ENCODE data around the gene ZC3H12A. TPM values are rescaled to one million over a fixed set of nuclear protein-coding genes. Genes with fewer than 3 reads are reported as not detected.

Gene ZC3H12A
- polyA plus RNA-seq, 4 donors: 12.4 to 24.6 (median 19.4) TPM

DNA sequence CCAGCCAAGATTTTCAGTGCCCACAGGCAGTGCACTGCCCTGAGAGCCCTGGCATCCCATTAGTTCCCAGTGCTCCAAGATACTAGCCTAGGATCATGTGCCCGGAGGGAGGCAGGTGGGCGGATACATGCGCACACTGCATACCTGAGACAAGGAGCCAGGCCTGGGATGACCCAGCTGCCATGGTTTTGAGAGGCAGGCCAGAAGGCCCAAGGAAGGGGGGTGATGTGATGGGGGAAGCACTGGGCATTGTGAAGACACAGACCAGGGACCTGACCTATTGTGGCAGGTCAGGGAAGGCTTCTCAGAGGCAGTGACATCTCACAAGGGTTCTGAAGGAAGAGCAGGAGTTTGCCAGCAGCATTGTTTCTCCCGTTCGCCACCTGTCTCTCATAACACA, 3.6 kb downstream of the ZC3H12A start:
- Histone ChIP-seq H3K27me3 (ENCODE audit: control insufficient read depth in 3 of 3, insufficient read depth in 3 of 3, low read length in 3 of 3) (no peaks in the 10 kb centered on the region), H3K4me3 (ENCODE audit: low read depth in 1 of 3, low read length in 3 of 3) (peak overlapping the region; percentile 71 to 93 (median 90)), H3K4me1 (ENCODE audit: control insufficient read depth in 3 of 3, insufficient read depth in 2 of 3, low read depth in 1 of 3, low read length in 2 of 3) (peaks cover 7 to 45% (median 11%) of the 10 kb centered on the region in 3 donors), H3K36me3 (ENCODE audit: control insufficient read depth in 3 of 3, insufficient read depth in 2 of 3, low read depth in 1 of 3, low read length in 3 of 3) (peaks cover 23 to 75% (median 24%) of the 10 kb centered on the region in 3 donors), H3K27ac (ENCODE audit: low read depth in 1 of 3, low read length in 2 of 3) (peak overlapping the region; percentile 97 to 99 (median 99)), H3K9me3 (ENCODE audit: control insufficient read depth in 2 of 2, insufficient read depth in 1 of 2, low read depth in 1 of 2, low read length in 1 of 2) (no peaks in the 10 kb centered on the region)
- WGBS, 3 donors: 29 to 56% (median 49%) methylated on average over 5 of the region's 5 CpGs
- DNase-seq (no peak), FAIRE-seq (no peak)

DNA sequence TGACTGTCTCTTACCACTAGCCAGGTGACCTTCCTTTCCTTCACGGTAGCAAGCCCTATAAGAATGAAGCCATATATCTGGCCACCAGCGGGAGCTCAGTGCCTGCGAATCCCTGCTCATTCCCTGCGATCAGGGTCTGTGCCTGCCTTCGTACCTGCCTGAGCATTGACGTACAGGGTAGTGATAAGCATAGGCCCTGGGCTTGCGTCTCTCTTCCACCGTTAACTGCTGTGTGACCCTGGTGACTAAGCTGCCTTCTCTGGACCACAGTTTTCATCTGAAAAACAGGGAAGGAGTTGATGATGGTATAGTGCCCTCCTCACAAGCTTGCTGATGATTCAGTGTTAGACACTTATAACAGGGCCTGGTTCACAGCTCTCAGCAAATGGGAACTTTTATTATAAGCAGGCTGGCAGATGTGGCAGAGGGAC, 4.1 kb downstream of the ZC3H12A start:
- FAIRE-seq (no peak), DNase-seq (peak in 1 of 2 donors; percentile 64)
- Histone ChIP-seq H3K4me1 (ENCODE audit: control insufficient read depth in 3 of 3, insufficient read depth in 2 of 3, low read depth in 1 of 3, low read length in 2 of 3) (peaks cover 6 to 45% (median 11%) of the 10 kb centered on the region in 3 donors), H3K4me3 (ENCODE audit: low read depth in 1 of 3, low read length in 3 of 3) (peak overlapping the region; percentile 71 to 93 (median 90)), H3K9me3 (ENCODE audit: control insufficient read depth in 2 of 2, insufficient read depth in 1 of 2, low read depth in 1 of 2, low read length in 1 of 2) (no peaks in the 10 kb centered on the region), H3K36me3 (ENCODE audit: control insufficient read depth in 3 of 3, insufficient read depth in 2 of 3, low read depth in 1 of 3, low read length in 3 of 3) (peaks cover 28 to 81% (median 30%) of the 10 kb centered on the region in 3 donors), H3K27me3 (ENCODE audit: control insufficient read depth in 3 of 3, insufficient read depth in 3 of 3, low read length in 3 of 3) (no peaks in the 10 kb centered on the region), H3K27ac (ENCODE audit: low read depth in 1 of 3, low read length in 2 of 3) (peak overlapping the region; percentile 97 to 99 (median 99))
- 6 to 52% (median 24%) methylated on average over 8 of the region's 8 CpGs for WGBS, 3 donors

DNA sequence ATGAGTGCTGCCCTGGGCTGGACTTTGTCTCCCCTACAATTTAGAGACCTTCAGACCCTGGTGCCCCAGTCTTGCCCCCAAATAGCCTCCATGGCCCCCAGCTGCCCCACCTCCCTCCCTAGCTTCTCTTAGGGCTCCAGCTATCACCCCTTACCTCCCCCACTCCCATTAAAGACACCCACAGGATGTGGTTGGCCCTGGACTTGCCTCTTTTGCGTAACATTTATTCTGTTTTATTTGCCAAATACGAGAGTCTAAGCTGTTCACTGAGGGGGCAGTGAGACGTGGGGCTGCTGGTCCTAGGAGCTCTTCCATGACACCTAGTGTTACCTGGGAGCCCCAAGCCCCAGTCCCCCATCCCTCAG, 4.5 kb downstream of the ZC3H12A start:
- Histone ChIP-seq H3K36me3 (ENCODE audit: control insufficient read depth in 3 of 3, insufficient read depth in 2 of 3, low read depth in 1 of 3, low read length in 3 of 3) (peaks cover 28 to 85% (median 34%) of the 10 kb centered on the region in 3 donors), H3K27ac (ENCODE audit: low read depth in 1 of 3, low read length in 2 of 3) (peak overlapping the region; percentile 97 to 99 (median 99)), H3K4me3 (ENCODE audit: low read depth in 1 of 3, low read length in 3 of 3) (peak overlapping the region; percentile 22 to 90 (median 71)), H3K27me3 (ENCODE audit: control insufficient read depth in 3 of 3, insufficient read depth in 3 of 3, low read length in 3 of 3) (no peaks in the 10 kb centered on the region), H3K4me1 (ENCODE audit: control insufficient read depth in 3 of 3, insufficient read depth in 2 of 3, low read depth in 1 of 3, low read length in 2 of 3) (peaks cover 5 to 45% (median 11%) of the 10 kb centered on the region in 3 donors), H3K9me3 (ENCODE audit: control insufficient read depth in 2 of 2, insufficient read depth in 1 of 2, low read depth in 1 of 2, low read length in 1 of 2) (no peaks in the 10 kb centered on the region)
- 7 to 26% (median 17%) methylated on average over 3 of the region's 3 CpGs for WGBS, 3 donors
- FAIRE-seq (no peak), DNase-seq (peak; percentile 63 to 73)

DNA sequence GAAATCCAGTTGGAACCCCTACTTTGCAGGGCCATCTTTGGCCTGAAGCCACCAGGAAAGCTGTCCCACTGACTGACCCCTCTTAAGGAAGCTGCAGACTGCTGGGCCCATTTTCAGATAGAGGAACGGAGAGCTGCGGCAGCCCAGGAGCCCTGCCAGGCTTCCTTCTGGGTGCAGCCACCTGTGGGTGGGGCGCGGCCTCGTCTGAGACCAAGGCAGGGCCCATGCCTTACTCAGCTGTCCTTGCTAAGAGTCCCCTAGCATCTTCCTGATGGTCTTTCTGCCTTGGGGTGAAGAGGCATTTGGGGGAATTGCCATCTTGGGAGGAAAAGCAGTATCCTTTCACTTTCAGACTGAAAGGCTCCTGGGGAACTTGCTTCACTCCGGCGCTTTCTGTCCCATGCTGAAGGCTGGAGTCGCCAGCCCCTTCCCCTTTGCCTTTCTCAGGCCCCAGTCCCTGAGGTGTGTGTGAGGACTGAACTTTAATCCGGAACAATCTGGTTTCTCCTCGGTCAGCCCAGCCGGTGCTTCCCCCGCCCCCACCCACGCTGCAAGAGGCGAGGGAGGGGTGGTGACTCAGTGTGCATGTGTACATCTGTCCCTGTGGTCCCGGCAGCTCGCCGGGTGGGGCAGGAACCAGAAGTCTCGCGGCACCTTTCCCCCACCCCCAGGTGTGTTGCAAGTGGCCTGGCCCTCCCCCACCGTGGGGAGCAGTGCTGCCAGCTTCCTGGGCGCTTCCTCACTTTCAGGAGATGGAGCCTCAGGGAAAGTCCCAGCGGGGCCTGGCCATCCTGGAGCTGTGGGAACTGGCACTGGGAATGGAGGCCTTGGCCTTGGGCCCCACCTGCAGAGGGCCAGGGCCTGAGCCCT, 5.1 kb downstream of the ZC3H12A start:
- FAIRE-seq: no peak
- peak overlapping the region; percentile 97 to 99 (median 99) for H3K27ac ChIP-seq (ENCODE audit: low read depth in 1 of 3, low read length in 2 of 3)
- peak overlapping the region; percentile 22 to 90 (median 71) for H3K4me3 ChIP-seq (ENCODE audit: low read depth in 1 of 3, low read length in 3 of 3)

DNA sequence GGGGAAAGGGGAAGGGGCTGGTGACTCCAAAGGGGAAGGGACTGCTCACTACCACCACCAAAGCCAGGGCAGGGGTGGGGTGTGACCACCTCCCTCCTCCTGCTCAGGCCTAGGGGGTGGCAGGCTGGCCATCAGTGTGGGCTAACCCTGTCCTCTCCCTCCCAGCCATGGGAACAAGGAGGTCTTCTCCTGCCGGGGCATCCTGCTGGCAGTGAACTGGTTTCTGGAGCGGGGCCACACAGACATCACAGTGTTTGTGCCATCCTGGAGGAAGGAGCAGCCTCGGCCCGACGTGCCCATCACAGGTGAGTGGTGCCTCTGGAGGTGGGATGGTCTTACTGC, 5.7 kb downstream of the ZC3H12A start:
- Histone ChIP-seq H3K4me3 (ENCODE audit: low read depth in 1 of 3, low read length in 3 of 3) (peak overlapping the region in 2 of 3 donors; percentile 27 to 29), H3K36me3 (ENCODE audit: control insufficient read depth in 3 of 3, insufficient read depth in 2 of 3, low read depth in 1 of 3, low read length in 3 of 3) (peaks cover 31 to 97% (median 35%) of the 10 kb centered on the region in 3 donors), H3K9me3 (ENCODE audit: control insufficient read depth in 2 of 2, insufficient read depth in 1 of 2, low read depth in 1 of 2, low read length in 1 of 2) (no peaks in the 10 kb centered on the region), H3K27ac (ENCODE audit: low read depth in 1 of 3, low read length in 2 of 3) (peak overlapping the region; percentile 75 to 97 (median 88)), H3K4me1 (ENCODE audit: control insufficient read depth in 3 of 3, insufficient read depth in 2 of 3, low read depth in 1 of 3, low read length in 2 of 3) (peaks cover 5 to 45% (median 11%) of the 10 kb centered on the region in 3 donors), H3K27me3 (ENCODE audit: control insufficient read depth in 3 of 3, insufficient read depth in 3 of 3, low read length in 3 of 3) (no peaks in the 10 kb centered on the region)
- WGBS, 3 donors: 48 to 63% (median 55%) methylated on average over 5 of the region's 5 CpGs
- DNase-seq: no peak
- no peak for FAIRE-seq

More for the DNA sequence above, 5.1 kb downstream of the ZC3H12A start:
- peak; percentile 98 to 99 for DNase-seq
- no peaks in the 10 kb centered on the region for H3K9me3 ChIP-seq (ENCODE audit: control insufficient read depth in 2 of 2, insufficient read depth in 1 of 2, low read depth in 1 of 2, low read length in 1 of 2)
- 1 to 15% (median 4%) methylated on average over 22 of the region's 22 CpGs for WGBS, 3 donors
- H3K36me3 ChIP-seq (ENCODE audit: control insufficient read depth in 3 of 3, insufficient read depth in 2 of 3, low read depth in 1 of 3, low read length in 3 of 3): peaks cover 31 to 91% (median 35%) of the 10 kb centered on the region in 3 donors
- peaks cover 5 to 45% (median 11%) of the 10 kb centered on the region in 3 donors for H3K4me1 ChIP-seq (ENCODE audit: control insufficient read depth in 3 of 3, insufficient read depth in 2 of 3, low read depth in 1 of 3, low read length in 2 of 3)
- H3K27me3 ChIP-seq (ENCODE audit: control insufficient read depth in 3 of 3, insufficient read depth in 3 of 3, low read length in 3 of 3): no peaks in the 10 kb centered on the region

DNA sequence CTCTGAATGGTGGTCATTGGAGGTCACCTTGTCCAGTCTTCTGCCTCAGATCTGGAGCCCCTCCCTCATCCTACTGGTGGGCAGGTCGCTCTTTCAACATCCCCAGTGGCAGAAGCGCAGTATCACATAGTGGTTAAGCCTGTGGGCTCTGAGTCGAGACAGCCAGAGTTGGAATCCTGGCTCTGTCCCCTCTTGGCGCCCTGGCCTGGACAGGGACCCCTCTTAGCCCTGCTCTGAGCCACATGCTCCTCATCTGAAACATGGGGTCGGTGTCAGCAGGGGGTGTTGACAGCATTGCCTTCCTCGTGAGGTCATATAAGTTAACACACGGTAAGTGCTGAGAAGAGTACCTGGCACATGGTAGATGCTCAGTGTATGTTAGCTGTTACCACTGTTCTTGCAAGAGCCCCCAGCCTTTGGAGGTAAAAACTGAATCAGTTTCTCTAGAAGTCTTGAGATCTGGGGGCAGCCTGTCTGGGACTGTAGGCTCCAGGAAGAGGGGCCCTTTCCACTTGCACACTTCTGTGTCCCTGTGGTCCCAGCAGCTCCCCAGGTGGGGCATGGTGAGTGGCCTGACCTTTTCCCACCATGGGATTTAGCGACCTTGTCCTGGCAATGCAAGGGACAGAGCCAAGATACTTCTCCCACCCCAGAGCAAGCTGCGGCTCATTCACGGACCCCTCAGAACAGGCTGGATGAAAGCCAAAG, 6.4 kb downstream of the ZC3H12A start:
- Histone ChIP-seq H3K36me3 (ENCODE audit: control insufficient read depth in 3 of 3, insufficient read depth in 2 of 3, low read depth in 1 of 3, low read length in 3 of 3) (peaks cover 31 to 98% (median 35%) of the 10 kb centered on the region in 3 donors), H3K27ac (ENCODE audit: low read depth in 1 of 3, low read length in 2 of 3) (peak overlapping the region; percentile 75 to 97 (median 88)), H3K4me1 (ENCODE audit: control insufficient read depth in 3 of 3, insufficient read depth in 2 of 3, low read depth in 1 of 3, low read length in 2 of 3) (peaks cover 5 to 45% (median 11%) of the 10 kb centered on the region in 3 donors), H3K27me3 (ENCODE audit: control insufficient read depth in 3 of 3, insufficient read depth in 3 of 3, low read length in 3 of 3) (no peaks in the 10 kb centered on the region), H3K4me3 (ENCODE audit: low read depth in 1 of 3, low read length in 3 of 3) (no peak overlapping the region), H3K9me3 (ENCODE audit: control insufficient read depth in 2 of 2, insufficient read depth in 1 of 2, low read depth in 1 of 2, low read length in 1 of 2) (no peaks in the 10 kb centered on the region)
- 75 to 83% (median 80%) methylated on average over 10 of the region's 10 CpGs for WGBS, 3 donors
- FAIRE-seq (no peak), DNase-seq (no peak)

DNA sequence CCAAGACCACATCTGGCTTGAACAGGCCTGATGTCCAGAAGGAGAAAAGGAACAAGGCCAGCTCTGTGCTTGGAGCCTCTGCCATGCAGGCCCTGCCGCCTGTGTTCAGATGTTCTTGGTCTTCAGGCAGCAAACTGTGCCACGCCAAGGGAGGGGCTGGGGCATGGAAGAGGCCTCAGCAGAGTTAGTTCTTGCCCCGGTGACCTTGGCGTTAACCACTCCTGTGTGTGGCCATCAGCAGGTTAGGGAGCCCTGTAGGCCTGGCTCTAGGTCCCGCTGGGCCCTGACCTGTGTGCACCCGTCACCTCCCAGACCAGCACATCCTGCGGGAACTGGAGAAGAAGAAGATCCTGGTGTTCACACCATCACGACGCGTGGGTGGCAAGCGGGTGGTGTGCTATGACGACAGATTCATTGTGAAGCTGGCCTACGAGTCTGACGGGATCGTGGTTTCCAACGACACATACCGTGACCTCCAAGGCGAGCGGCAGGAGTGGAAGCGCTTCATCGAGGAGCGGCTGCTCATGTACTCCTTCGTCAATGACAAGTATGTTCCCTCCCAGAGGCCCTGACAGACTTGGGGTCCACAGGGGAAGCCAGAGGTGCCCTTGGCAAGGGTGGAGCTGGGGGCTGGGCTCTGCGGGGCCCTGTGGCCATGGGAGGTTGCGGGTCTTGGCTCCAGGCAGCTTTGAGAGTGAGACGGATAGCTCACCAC, 7.1 kb downstream of the ZC3H12A start:
- Histone ChIP-seq H3K9me3 (ENCODE audit: control insufficient read depth in 2 of 2, insufficient read depth in 1 of 2, low read depth in 1 of 2, low read length in 1 of 2) (no peaks in the 10 kb centered on the region), H3K4me1 (ENCODE audit: control insufficient read depth in 3 of 3, insufficient read depth in 2 of 3, low read depth in 1 of 3, low read length in 2 of 3) (peaks cover 5 to 45% (median 12%) of the 10 kb centered on the region in 3 donors), H3K36me3 (ENCODE audit: control insufficient read depth in 3 of 3, insufficient read depth in 2 of 3, low read depth in 1 of 3, low read length in 3 of 3) (peaks cover 31 to 93% (median 32%) of the 10 kb centered on the region in 3 donors), H3K27ac (ENCODE audit: low read depth in 1 of 3, low read length in 2 of 3) (peak overlapping the region in 2 of 3 donors; percentile 1 to 33), H3K27me3 (ENCODE audit: control insufficient read depth in 3 of 3, insufficient read depth in 3 of 3, low read length in 3 of 3) (no peaks in the 10 kb centered on the region), H3K4me3 (ENCODE audit: low read depth in 1 of 3, low read length in 3 of 3) (no peak overlapping the region)
- FAIRE-seq (no peak), DNase-seq (no peak)
- 87 to 90% (median 88%) methylated on average over 26 of the region's 26 CpGs for WGBS, 3 donors
